ENCODE measurements around the gene CSH2. TPM values are rescaled to one million over a fixed set of nuclear protein-coding genes. Genes with fewer than 3 reads are reported as not detected.

Gene CSH2
- total and polyA plus RNA-seq, 2 of the 13 experiments (the other 11 are each of a cell fraction or from before 2014, with no cell fraction given), result not detected

DNA sequence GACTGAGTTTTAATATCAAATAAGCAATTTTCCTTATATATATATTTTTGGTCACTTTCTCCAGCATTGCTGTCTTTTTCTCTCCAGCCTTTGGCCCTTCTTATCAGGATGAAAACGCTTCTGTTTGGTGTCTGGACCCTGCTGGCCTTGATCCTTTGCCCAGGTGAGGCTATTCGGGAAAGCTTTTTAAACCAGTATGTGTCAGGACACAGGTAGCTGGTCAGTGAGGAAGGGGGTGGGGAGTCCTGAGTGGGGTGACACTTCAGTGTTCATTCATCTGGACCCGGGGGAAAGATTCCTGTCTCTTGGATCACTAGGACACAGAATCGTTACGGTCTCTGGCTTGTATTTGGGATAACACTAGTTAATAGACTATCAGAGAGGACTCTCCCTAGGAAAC lies 18.8 kb downstream of the CSH2 start (continued):
- no peak for TF ChIP-seq DMAP1 (CRISPR knock-in tag; IDR thresholded peaks at IDR 0.05)
- no peak for TF ChIP-seq ZNF296 (CRISPR knock-in tag; conservative IDR thresholded peaks at IDR 0.05)
- TF ChIP-seq RAD21 (CRISPR knock-in tag; IDR thresholded peaks at IDR 0.05), result no peak
- TF ChIP-seq SATB2 (CRISPR knock-in tag; IDR thresholded peaks at IDR 0.05), result no peak
- no peak for TF ChIP-seq HOXA9 (CRISPR knock-in tag; IDR thresholded peaks at IDR 0.05; ENCODE audit: borderline replicate concordance)
- TF ChIP-seq, protein P1, sequence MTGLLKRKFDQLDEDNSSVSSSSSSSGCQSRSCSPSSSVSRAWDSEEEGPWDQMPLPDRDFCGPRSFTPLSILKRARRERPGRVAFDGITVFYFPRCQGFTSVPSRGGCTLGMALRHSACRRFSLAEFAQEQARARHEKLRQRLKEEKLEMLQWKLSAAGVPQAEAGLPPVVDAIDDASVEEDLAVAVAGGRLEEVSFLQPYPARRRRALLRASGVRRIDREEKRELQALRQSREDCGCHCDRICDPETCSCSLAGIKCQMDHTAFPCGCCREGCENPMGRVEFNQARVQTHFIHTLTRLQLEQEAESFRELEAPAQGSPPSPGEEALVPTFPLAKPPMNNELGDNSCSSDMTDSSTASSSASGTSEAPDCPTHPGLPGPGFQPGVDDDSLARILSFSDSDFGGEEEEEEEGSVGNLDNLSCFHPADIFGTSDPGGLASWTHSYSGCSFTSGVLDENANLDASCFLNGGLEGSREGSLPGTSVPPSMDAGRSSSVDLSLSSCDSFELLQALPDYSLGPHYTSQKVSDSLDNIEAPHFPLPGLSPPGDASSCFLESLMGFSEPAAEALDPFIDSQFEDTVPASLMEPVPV (CRISPR knock-in tag; IDR thresholded peaks at IDR 0.05), result no peak
- TF ChIP-seq SMAD1 (CRISPR knock-in tag; IDR thresholded peaks at IDR 0.05; ENCODE audit: borderline replicate concordance, low read depth), result no peak
- TF ChIP-seq, protein P2, sequence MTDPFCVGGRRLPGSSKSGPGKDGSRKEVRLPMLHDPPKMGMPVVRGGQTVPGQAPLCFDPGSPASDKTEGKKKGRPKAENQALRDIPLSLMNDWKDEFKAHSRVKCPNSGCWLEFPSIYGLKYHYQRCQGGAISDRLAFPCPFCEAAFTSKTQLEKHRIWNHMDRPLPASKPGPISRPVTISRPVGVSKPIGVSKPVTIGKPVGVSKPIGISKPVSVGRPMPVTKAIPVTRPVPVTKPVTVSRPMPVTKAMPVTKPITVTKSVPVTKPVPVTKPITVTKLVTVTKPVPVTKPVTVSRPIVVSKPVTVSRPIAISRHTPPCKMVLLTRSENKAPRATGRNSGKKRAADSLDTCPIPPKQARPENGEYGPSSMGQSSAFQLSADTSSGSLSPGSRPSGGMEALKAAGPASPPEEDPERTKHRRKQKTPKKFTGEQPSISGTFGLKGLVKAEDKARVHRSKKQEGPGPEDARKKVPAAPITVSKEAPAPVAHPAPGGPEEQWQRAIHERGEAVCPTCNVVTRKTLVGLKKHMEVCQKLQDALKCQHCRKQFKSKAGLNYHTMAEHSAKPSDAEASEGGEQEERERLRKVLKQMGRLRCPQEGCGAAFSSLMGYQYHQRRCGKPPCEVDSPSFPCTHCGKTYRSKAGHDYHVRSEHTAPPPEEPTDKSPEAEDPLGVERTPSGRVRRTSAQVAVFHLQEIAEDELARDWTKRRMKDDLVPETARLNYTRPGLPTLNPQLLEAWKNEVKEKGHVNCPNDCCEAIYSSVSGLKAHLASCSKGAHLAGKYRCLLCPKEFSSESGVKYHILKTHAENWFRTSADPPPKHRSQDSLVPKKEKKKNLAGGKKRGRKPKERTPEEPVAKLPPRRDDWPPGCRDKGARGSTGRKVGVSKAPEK (CRISPR knock-in tag; IDR thresholded peaks at IDR 0.05; ENCODE audit: borderline replicate concordance), result no peak
- TF ChIP-seq HNRNPL (IDR thresholded peaks at IDR 0.05; ENCODE audit: low read depth, low read length), result no peak
- no peak for TF ChIP-seq ZNF10 (CRISPR knock-in tag; IDR thresholded peaks at IDR 0.05; ENCODE audit: borderline replicate concordance, low read depth)
- TF ChIP-seq ZNF446 (CRISPR knock-in tag; IDR thresholded peaks at IDR 0.05), result no peak
- peak; percentile 64 for TF ChIP-seq MED1 (CRISPR knock-in tag; IDR thresholded peaks at IDR 0.05)
- no peak for TF ChIP-seq CAMTA2 (CRISPR knock-in tag; IDR thresholded peaks at IDR 0.05; ENCODE audit: borderline replicate concordance)
- TF ChIP-seq, protein P3, sequence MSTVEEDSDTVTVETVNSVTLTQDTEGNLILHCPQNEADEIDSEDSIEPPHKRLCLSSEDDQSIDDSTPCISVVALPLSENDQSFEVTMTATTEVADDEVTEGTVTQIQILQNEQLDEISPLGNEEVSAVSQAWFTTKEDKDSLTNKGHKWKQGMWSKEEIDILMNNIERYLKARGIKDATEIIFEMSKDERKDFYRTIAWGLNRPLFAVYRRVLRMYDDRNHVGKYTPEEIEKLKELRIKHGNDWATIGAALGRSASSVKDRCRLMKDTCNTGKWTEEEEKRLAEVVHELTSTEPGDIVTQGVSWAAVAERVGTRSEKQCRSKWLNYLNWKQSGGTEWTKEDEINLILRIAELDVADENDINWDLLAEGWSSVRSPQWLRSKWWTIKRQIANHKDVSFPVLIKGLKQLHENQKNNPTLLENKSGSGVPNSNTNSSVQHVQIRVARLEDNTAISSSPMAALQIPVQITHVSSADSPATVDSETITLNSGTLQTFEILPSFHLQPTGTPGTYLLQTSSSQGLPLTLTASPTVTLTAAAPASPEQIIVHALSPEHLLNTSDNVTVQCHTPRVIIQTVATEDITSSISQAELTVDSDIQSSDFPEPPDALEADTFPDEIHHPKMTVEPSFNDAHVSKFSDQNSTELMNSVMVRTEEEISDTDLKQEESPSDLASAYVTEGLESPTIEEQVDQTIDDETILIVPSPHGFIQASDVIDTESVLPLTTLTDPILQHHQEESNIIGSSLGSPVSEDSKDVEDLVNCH (CRISPR knock-in tag; IDR thresholded peaks at IDR 0.05), result no peak
- no peak for TF ChIP-seq ERF (CRISPR knock-in tag; IDR thresholded peaks at IDR 0.05)
- TF ChIP-seq FIP1L1 (IDR thresholded peaks at IDR 0.05; ENCODE audit: borderline replicate concordance, insufficient read depth, low read depth, low read length), result no peak
- TF ChIP-seq RXRB (CRISPR knock-in tag; IDR thresholded peaks at IDR 0.05; ENCODE audit: borderline replicate concordance), result peak; percentile 67; the same call in 1 of the 2 replicates
- no peak for TF ChIP-seq TAF1 (CRISPR knock-in tag; IDR thresholded peaks at IDR 0.05)
- TF ChIP-seq ZNF253 (CRISPR knock-in tag; IDR thresholded peaks at IDR 0.05; ENCODE audit: borderline replicate concordance), result no peak
- no peak for TF ChIP-seq POLR2A (IDR thresholded peaks at IDR 0.05; ENCODE audit: insufficient read depth in 1 of 2, low read depth in 2 of 2, low read length in 2 of 2)
- no peak for TF ChIP-seq MXI1 (IDR thresholded peaks at IDR 0.05; ENCODE audit: borderline replicate concordance, low read depth, low read length)
- peak; percentile 74 for TF ChIP-seq SALL1 (CRISPR knock-in tag; IDR thresholded peaks at IDR 0.05)
- no peak for TF ChIP-seq KLF6 (CRISPR knock-in tag; IDR thresholded peaks at IDR 0.05)
- no peak for TF ChIP-seq ZNF839 (CRISPR knock-in tag; IDR thresholded peaks at IDR 0.05; ENCODE audit: borderline replicate concordance)
- TF ChIP-seq RAD51 (IDR thresholded peaks at IDR 0.05; ENCODE audit: borderline replicate concordance), result no peak
- TF ChIP-seq ZNF605 (CRISPR knock-in tag; IDR thresholded peaks at IDR 0.05), result no peak
- TF ChIP-seq SETDB1 (CRISPR knock-in tag; IDR thresholded peaks at IDR 0.05; ENCODE audit: borderline replicate concordance), result no peak
- TF ChIP-seq U2AF2 (IDR thresholded peaks at IDR 0.05; ENCODE audit: low read depth, low read length), result no peak
